AG09319 (cell line): ENCODE results near the gene CRYBG2.

Experiments
- DNase-seq: peaks from one replicate; pipeline ENCODE4 v3.0.0-alpha.2; 2010; ENCODE audit warnings: low read depth; ENCODE audit errors: extremely low read depth
- TF ChIP-seq, protein P1 (sequence below): IDR thresholded peaks from 2 replicates; pipeline ENCODE4 v1.5.1; 2011; ENCODE audit warnings: low read depth, mild to moderate bottlenecking, inconsistent platforms, low read length, moderate library complexity

The CRYBG2 gene

DNA sequence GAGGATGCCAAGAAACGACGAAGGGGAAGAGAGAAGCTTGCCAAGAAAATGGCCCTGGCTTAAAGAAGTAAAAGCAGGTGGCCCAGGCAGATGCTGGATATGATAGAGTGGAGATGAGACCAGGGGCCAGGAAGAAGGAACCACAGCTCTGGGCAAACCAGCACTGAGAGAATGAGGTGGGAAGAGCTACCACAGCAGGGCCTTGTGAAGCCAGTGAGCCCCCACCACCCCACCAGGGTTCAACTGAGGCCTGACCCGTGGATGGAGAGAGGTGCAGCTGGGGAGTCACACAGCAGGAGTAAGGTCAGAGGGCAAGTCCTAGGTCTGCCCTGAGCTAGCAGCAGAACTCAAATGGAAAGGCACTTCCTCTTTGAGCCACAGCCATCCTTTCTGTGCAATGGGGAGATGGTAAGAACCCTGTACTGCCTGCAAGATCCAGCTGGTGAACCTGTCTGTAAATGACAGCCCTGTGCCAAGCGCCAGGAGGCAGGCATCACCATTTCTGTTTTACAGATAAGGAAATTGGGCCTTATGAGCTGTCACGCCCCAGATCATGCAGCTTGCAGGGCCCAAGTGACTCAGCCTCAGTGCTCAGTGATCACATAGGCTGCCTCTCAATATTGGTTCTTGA is 65.5 kb downstream of the CRYBG2 start:
- TF ChIP-seq, protein P1, sequence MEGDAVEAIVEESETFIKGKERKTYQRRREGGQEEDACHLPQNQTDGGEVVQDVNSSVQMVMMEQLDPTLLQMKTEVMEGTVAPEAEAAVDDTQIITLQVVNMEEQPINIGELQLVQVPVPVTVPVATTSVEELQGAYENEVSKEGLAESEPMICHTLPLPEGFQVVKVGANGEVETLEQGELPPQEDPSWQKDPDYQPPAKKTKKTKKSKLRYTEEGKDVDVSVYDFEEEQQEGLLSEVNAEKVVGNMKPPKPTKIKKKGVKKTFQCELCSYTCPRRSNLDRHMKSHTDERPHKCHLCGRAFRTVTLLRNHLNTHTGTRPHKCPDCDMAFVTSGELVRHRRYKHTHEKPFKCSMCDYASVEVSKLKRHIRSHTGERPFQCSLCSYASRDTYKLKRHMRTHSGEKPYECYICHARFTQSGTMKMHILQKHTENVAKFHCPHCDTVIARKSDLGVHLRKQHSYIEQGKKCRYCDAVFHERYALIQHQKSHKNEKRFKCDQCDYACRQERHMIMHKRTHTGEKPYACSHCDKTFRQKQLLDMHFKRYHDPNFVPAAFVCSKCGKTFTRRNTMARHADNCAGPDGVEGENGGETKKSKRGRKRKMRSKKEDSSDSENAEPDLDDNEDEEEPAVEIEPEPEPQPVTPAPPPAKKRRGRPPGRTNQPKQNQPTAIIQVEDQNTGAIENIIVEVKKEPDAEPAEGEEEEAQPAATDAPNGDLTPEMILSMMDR, result no peak
- no peak for DNase-seq

DNA sequence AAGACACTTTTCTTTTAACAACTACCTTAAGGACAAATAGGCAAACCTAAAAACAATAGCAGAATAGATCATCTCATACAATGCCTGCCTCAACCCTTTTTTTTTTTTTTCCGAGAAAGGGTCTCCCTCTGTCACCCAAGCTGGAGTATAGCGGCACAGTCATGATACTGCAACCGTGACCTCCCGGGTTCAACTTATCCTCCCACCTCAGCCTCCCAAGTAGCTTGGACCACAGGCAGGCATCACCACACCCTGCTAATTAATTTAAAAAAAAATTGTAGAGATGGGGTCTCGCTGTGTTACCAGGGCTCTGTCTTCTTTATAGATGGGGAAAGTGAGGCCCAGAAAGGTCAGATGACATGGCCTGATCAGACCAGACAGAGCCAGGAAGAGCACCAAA is 66.1 kb downstream of the CRYBG2 start:
- DNase-seq, result no peak
- TF ChIP-seq, protein P1, result no peak

DNA sequence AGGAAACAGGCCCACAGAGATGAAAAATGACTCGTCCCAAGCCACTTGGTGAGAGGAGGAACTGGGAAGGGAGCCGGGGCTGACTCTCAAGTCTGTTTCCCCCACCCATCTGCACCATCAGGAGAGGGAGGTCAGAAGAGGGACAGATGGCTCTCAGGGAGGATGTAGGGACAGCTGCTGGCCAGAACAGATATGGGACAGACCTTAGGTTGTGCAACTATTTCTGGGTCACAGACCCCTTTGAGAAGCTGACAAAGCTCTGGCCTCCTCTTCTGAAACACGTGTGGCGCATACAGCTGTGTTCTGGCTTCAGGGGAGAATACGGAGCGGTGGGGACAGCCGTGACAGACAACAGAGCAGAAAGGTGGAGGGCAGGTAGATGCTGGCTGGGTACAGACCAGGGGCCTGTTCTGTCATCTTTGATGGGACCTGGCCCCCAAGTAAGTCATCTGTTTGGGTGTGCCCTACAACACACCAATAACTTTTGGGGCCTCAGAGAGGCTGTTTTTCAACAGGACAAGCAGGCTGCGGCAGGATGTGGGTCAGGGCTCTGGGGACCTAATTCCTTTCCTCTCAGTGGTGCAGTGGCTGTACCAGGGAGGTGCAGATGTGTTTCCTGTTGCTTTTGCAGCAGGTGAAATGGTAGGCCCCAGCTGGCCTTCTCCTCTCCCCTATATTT is 66.8 kb downstream of the CRYBG2 start:
- DNase-seq, result no peak
- TF ChIP-seq, protein P1, result no peak

DNA sequence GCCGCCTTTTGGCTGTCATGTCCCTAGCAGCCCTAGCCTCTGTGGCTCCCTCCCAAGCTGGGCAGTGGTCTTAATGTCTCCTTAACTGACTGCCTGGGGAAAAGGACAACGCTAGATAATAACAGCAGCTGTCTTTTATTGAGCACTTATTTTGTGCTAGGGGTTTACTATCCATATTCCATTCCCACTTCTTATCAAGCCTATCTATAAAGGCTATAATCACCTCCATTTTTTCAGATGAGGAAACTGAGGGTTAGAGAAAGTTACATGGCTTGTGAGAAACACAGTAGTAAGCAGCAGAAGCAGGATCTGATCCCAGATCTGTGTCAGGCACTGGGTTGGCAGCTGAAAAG is 67.9 kb downstream of the CRYBG2 start:
- DNase-seq, result no peak
- TF ChIP-seq, protein P1, result no peak

DNA sequence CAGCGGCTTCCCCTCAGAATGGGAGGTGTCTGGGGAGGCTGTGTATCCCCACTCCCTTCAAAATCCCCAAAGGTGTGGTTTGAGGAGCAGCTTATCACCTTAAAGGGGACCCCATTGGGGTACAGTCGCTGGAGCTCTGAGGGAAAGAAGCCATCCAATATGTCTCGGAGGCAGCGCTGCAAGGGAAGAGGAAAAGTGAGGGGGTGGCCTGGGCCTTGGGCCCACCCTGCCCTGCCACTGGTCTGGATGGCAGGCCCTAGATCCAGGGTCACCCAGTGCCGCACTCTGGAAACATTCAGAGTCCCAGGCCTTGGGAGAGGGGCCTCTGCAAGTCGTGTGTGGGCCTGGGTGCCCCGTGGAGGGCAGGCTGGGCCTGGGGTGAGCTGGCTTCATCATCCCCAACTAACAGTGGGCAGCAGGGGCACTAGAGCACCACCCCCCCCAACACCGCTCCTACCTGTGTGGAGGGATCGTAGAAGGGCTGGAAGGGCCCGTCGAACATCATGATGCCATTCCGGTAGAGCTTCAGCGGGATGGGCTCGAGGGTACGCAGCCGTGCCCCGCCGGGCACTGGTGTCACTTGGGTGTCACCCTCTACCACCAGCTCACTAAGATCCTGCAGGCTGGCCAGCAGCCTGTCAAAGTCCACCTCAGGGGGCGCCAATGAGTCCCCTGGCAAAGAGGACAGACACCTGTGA is 68.4 kb downstream of the CRYBG2 start:
- TF ChIP-seq, protein P1, result peak; percentile 15
- DNase-seq, result no peak

- DNase-seq, result peak; percentile 61
- TF ChIP-seq, protein P1, result peak; percentile 64
Observed at GRCh38 chr1:26284597-26285347, 69.2 kb downstream of the CRYBG2 start.
